HCT116 (cell line): ENCODE results near the gene COBLL1. TPM values are rescaled to one million over a fixed set of nuclear protein-coding genes. Genes with fewer than 3 reads are reported as not detected.

Experiments
- ATAC-seq: fragments of 200-7000 bp; cut with Tn5 transposase; 2 replicates; pipeline ENCODE4 v1.9.1; 2020; ENCODE audit warnings: mild to moderate bottlenecking, moderate library complexity
- BruUV-seq: library from RNA; stranded (reverse); fragments of 400-500 nt; replicated peaks from 2 replicates; lab custom pipeline; 2021; lab: Mats Ljungman, UMichigan
- CTCF ChIA-PET: fragments of 300-600 bp; sonication (Branson Sonifier 250); formaldehyde crosslinking; loops from one replicate; lab custom pipeline; 2021; ENCODE audit warnings: antibody characterized with exemption; lab: Charles Lee
- POLR2A ChIA-PET: fragments of 300-600, 350-600 bp; sonication (Branson Sonifier 250); formaldehyde crosslinking; loops from one replicate; lab custom pipeline; 2021; ENCODE audit warnings: antibody characterized with exemption; lab: Charles Lee
- RAD21 ChIA-PET, 2 experiments: fragments of 300-600 bp; sonication (Branson Sonifier 250); formaldehyde crosslinking; loops; one replicate each; lab custom pipeline; 2023; ENCODE audit warnings: low total read pairs in 2 of 2; ENCODE audit not compliant: uncharacterized antibody in 2 of 2, unreplicated experiment in 2 of 2, low non-redundant PET in 1 of 2; lab: Charles Lee
- DNase-seq: peaks from one replicate; pipeline ENCODE4 v3.0.0-alpha.2; 2010; ENCODE audit warnings: low read depth, low spot score
- H2AFZ ChIP-seq: fragments of 200-600 bp; shearing (Covaris generic), sonication (generic); 2 replicates; pipeline ENCODE4 v1.6.1; 2017; ENCODE audit warnings: low read depth, mixed run types, mixed read lengths, antibody characterized with exemption, low read length; ENCODE audit not compliant: poor library complexity, severe bottlenecking
- H3K27ac ChIP-seq: 2 replicates; pipeline ENCODE4 v1.5.1; 2012; ENCODE audit warnings: low read depth, low read length
- H3K27me3 ChIP-seq: fragments of 200-600 bp; sonication (generic); 2 replicates; pipeline ENCODE4 v1.6.1; 2016; ENCODE audit warnings: mixed run types, low read length, mixed read lengths; ENCODE audit not compliant: insufficient read depth
- H3K36me3 ChIP-seq, 2 experiments: fragments of 200-500 bp in 1 of 2; fragments of 200-600 bp in 1 of 2; sonication (Bioruptor generic) in 1 of 2; sonication (generic) in 1 of 2; 2 replicates each; pipeline versions ENCODE4 v1.5.1 to v1.6.1; 2014 to 2016; ENCODE audit warnings: low read length in 2 of 2, inconsistent platforms in 1 of 2, mixed read lengths in 1 of 2, mixed run types in 1 of 2; ENCODE audit not compliant: insufficient read depth in 2 of 2, control insufficient read depth in 1 of 2
- H3K4me1 ChIP-seq, 2 experiments: fragments of 200-600 bp in 1 of 2; sonication (generic) in 1 of 2; 2 replicates each; pipeline versions ENCODE4 v1.5.1 to v1.6.1; 2012 to 2017; ENCODE audit warnings: low read length in 2 of 2, inconsistent platforms in 1 of 2, mild to moderate bottlenecking in 1 of 2, mixed read lengths in 1 of 2, mixed run types in 1 of 2, moderate library complexity in 1 of 2; ENCODE audit not compliant: insufficient read depth in 2 of 2, control insufficient read depth in 1 of 2
- H3K4me2 ChIP-seq: fragments of 200-600 bp; sonication (generic); 2 replicates; pipeline ENCODE4 v1.6.1; 2017; ENCODE audit warnings: mixed run types, low read length, mixed read lengths
- H3K4me3 ChIP-seq, 2 experiments: fragments of 200-600 bp in 1 of 2; sonication (generic) in 1 of 2; replicated peaks in 1 of 2; 2 replicates each; pipeline ENCODE4 v1.5.1; 2011 to 2016; ENCODE audit warnings: low read length in 2 of 2, control low read depth in 1 of 2, low read depth in 1 of 2, mild to moderate bottlenecking in 1 of 2, mixed read lengths in 1 of 2, mixed run types in 1 of 2
- H3K79me2 ChIP-seq: fragments of 200-600 bp; sonication (generic); 2 replicates; pipeline ENCODE4 v1.6.1; 2017; ENCODE audit warnings: mild to moderate bottlenecking, mixed run types, low read length, moderate library complexity, mixed read lengths; ENCODE audit not compliant: insufficient read depth
- H3K9ac ChIP-seq: fragments of 200-600 bp; sonication (generic); 2 replicates; pipeline ENCODE4 v1.6.1; 2016; ENCODE audit warnings: low read length, mixed read lengths
- H3K9me2 ChIP-seq: fragments of 200-600 bp; sonication (generic), shearing (Covaris generic); 2 replicates; pipeline ENCODE4 v1.6.1; 2017; ENCODE audit warnings: mixed run types, mild to moderate bottlenecking, moderate library complexity; ENCODE audit not compliant: insufficient read depth
- H3K9me3 ChIP-seq, 2 experiments: fragments of 200-500 bp in 1 of 2; fragments of 200-600 bp in 1 of 2; sonication (Bioruptor generic) in 1 of 2; sonication (generic) in 1 of 2; 2 replicates each; pipeline ENCODE4 v1.6.1; 2014 to 2017; ENCODE audit warnings: low read length in 2 of 2, mixed read lengths in 2 of 2, inconsistent platforms in 1 of 2, low read depth in 1 of 2, mild to moderate bottlenecking in 1 of 2, mixed run types in 1 of 2, moderate library complexity in 1 of 2; ENCODE audit not compliant: control insufficient read depth in 1 of 2, insufficient read depth in 1 of 2
- H4K20me1 ChIP-seq: fragments of 200-600 bp; sonication (generic), shearing (Covaris generic); 2 replicates; pipeline ENCODE4 v1.6.1; 2017; ENCODE audit warnings: mixed run types, mild to moderate bottlenecking, moderate library complexity; ENCODE audit not compliant: insufficient read depth
- ATF3 ChIP-seq: IDR thresholded peaks from 2 replicates; pipeline ENCODE4 v1.6.1; 2012
- CEBPB ChIP-seq: IDR thresholded peaks from 2 replicates; pipeline ENCODE4 v1.6.1; 2012; ENCODE audit warnings: low read depth
- CTCF ChIP-seq, 3 experiments: fragments of 200-600 bp in 1 of 3; sonication (generic) in 1 of 3; IDR thresholded peaks in 2 of 3; conservative IDR thresholded peaks in 1 of 3; 2 replicates each; pipeline ENCODE4 v1.5.1; 2012 to 2017; ENCODE audit warnings: low read depth in 2 of 3, low read length in 2 of 3, antibody characterized with exemption in 1 of 3, borderline replicate concordance in 1 of 3, control low read depth in 1 of 3, mild to moderate bottlenecking in 1 of 3, mixed read lengths in 1 of 3, mixed run types in 1 of 3, moderate library complexity in 1 of 3; ENCODE audit not compliant: insufficient read depth in 1 of 3
- ELF1 ChIP-seq: IDR thresholded peaks from 2 replicates; pipeline ENCODE4 v1.6.1; 2012; ENCODE audit warnings: low read depth, borderline replicate concordance
- EZH2 ChIP-seq: fragments of 200-600 bp; sonication (generic); IDR thresholded peaks from 2 replicates; pipeline ENCODE4 v1.6.1; 2017; ENCODE audit warnings: antibody characterized with exemption, mixed run types
- EZH2phosphoT487 ChIP-seq: fragments of 200-600 bp; IDR thresholded peaks from 2 replicates; pipeline ENCODE4 v1.6.1; 2018; ENCODE audit warnings: antibody characterized with exemption, borderline replicate concordance
- MAX ChIP-seq: IDR thresholded peaks from 2 replicates; pipeline ENCODE4 v1.6.1; 2012
- POLR2A ChIP-seq: IDR thresholded peaks from 2 replicates; pipeline ENCODE4 v1.7.0; 2011; ENCODE audit warnings: borderline replicate concordance; ENCODE audit not compliant: insufficient read depth, insufficient read length; ENCODE audit errors: extremely low read depth
- RAD21 ChIP-seq: IDR thresholded peaks from 2 replicates; pipeline ENCODE4 v1.6.1; 2012; ENCODE audit warnings: low read depth, mild to moderate bottlenecking
- REST ChIP-seq: IDR thresholded peaks from 2 replicates; pipeline ENCODE4 v1.6.1; 2012; ENCODE audit warnings: low read depth
- SIN3A ChIP-seq: IDR thresholded peaks from 2 replicates; pipeline ENCODE4 v1.6.1; 2012; ENCODE audit warnings: low read depth
- SP1 ChIP-seq: IDR thresholded peaks from 2 replicates; pipeline ENCODE4 v1.6.1; 2012; ENCODE audit warnings: low read depth
- SRF ChIP-seq: IDR thresholded peaks from 2 replicates; pipeline ENCODE4 v1.6.1; 2012; ENCODE audit warnings: low read depth
- TCF7L2 ChIP-seq: IDR thresholded peaks from 2 replicates; pipeline ENCODE4 v1.7.0; 2011; ENCODE audit warnings: borderline replicate concordance, inconsistent platforms; ENCODE audit not compliant: insufficient read depth, insufficient read length; ENCODE audit errors: extremely low read depth
- YY1 ChIP-seq: IDR thresholded peaks from 2 replicates; pipeline ENCODE4 v1.6.1; 2011; ENCODE audit warnings: low read length, low read depth, moderate library complexity, mild to moderate bottlenecking; ENCODE audit not compliant: insufficient replicate concordance; ENCODE audit errors: extremely low read depth
- intact Hi-C: fragments of 100-400 bp; cut with micrococcal nuclease; formaldehyde crosslinking; loops from 2 replicates; pipeline ENCODE4 v1.10.0; 2022
- total RNA-seq: library from RNA; stranded (reverse); gene quantifications from one replicate; pipeline ENCODE4 v1.2.1, GENCODE V29; 2021; ENCODE audit not compliant: unreplicated experiment

COBLL1 gene
- total RNA-seq, 1 experiment from 2014 or later, result 3.6 TPM

GRCh38 chr2:164745012-164745797 is 96.4 kb downstream of the COBLL1 start:
- Histone ChIP-seq H3K4me1 (peaks cover 0 to 1% of the 10 kb centered on the region in 2 experiments; a peak in 3 of 4 replicates), H2AFZ (no peak overlapping the region), H3K4me2 (no peak overlapping the region), H3K9me3 (no peaks in the 10 kb centered on the region), H3K27me3 (no peaks in the 10 kb centered on the region), H3K4me3 (no peak overlapping the region), H3K79me2 (no peaks in the 10 kb centered on the region), H4K20me1 (no peaks in the 10 kb centered on the region), H3K9me2 (no peaks in the 10 kb centered on the region), H3K9ac (no peak overlapping the region), H3K36me3 (no peaks in the 10 kb centered on the region), H3K27ac (no peak overlapping the region)
- ChIA-PET POLR2A (no interaction called here), CTCF (interaction anchor here (1.0 kb wide), 1 partner anchor 168 kb away, joined by 3 read pairs; no protein-coding TSS in a partner anchor), RAD21 (no interaction called here)
- DNase-seq (no peak), ATAC-seq (no peak)
- BruUV-seq, result no TSS peak
- intact Hi-C loops, result no loop called here
- TF ChIP-seq EZH2 (no peak), POLR2A (no peak), SP1 (no peak), MAX (no peak), REST (no peak), CEBPB (no peak), CTCF (IDR thresholded peaks at IDR 0.05 in 2 of 3, conservative IDR thresholded peaks at IDR 0.05 in 1 of 3; ENCODE audit: borderline replicate concordance in 1 of 3, insufficient read depth in 1 of 3, low read depth in 2 of 3, low read length in 2 of 3) (no peak), YY1 (no peak), TCF7L2 (no peak), SRF (no peak), SIN3A (no peak), RAD21 (no peak), EZH2phosphoT487 (no peak), ATF3 (no peak), ELF1 (no peak)
